IPS DF 19.7 (cell line): ENCODE measurements around the gene MTA1.

Experiments used
- DNase-seq: peaks from one replicate; pipeline ENCODE4 v3.0.0-alpha.2; 2013; ENCODE audit warnings: low read depth, low spot score

Gene MTA1

GRCh38 chr14:105419195-105420091 is at the start of gene MTA1:
Gene MTA1, plus strand, starts transcription at chr14:105419827. Its CDS starts 209 bp downstream, at chr14:105420036.
- no peak for DNase-seq

DNA sequence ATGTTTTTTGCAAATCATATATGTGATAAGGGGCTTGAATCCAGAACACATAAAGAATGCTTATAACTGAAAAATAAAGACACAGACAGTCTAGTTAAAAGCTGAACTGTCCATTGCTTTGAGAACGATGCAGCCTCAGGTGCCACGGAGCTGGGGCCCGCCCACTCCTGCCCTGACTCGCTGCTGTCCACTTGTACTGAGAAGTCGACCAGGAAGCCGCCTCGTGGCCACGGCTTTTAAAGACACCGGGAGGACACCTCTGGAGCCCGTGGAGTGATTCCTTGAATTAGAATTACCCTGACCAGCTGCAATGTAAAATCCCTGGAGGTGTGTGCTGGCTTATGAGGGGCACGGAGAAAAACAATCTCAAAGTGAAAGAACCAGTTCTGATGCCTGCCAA is 45.2 kb upstream of the MTA1 start:
- no peak for DNase-seq

DNA sequence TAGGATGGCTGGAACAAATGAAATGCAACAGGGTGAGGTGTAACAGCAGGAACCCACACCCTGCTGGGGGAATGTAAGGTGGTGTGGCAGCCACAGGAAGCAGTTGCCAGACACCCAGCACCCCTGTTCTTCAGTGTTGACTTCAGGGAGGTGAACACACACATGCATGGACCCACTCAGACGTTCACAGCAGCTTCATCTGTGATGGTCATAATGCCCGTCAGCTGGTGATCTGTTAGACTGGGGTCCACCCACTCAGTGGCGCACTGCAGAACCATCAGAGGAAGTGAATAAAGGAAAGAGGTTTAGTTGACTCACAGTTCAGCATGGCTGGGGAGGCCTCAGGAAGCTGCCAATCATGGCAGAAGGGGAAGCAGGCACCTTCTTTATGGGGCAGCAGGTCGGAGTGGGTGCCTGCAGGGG is 44.0 kb upstream of the MTA1 start:
- no peak for DNase-seq

- DNase-seq, result no peak
Measured at GRCh38 chr14:105376521-105377440, 42.8 kb upstream of the MTA1 start.

GRCh38 chr14:105377555-105378182 is 42.0 kb upstream of the MTA1 start:
- DNase-seq, result no peak

DNA sequence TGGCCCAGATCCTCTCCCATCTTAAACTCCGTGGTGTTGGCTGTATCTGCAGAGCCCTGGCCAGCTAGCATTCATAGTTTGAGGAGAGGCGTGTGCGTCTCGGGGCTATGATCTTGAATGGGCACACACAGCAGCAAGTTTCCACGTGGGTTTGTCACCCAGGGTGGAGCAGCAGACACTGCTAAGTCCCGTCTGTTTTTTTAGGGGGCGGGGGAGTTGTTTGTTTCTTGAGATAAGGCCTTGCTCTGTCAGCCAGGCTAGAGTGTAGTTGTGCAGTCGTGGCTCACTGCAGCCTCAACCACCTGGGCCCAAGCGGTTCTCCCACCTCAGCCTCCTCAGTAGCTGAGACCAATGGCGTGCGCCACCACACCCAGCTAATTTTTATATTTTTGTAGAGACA is 41.4 kb upstream of the MTA1 start:
- DNase-seq, result no peak

DNA sequence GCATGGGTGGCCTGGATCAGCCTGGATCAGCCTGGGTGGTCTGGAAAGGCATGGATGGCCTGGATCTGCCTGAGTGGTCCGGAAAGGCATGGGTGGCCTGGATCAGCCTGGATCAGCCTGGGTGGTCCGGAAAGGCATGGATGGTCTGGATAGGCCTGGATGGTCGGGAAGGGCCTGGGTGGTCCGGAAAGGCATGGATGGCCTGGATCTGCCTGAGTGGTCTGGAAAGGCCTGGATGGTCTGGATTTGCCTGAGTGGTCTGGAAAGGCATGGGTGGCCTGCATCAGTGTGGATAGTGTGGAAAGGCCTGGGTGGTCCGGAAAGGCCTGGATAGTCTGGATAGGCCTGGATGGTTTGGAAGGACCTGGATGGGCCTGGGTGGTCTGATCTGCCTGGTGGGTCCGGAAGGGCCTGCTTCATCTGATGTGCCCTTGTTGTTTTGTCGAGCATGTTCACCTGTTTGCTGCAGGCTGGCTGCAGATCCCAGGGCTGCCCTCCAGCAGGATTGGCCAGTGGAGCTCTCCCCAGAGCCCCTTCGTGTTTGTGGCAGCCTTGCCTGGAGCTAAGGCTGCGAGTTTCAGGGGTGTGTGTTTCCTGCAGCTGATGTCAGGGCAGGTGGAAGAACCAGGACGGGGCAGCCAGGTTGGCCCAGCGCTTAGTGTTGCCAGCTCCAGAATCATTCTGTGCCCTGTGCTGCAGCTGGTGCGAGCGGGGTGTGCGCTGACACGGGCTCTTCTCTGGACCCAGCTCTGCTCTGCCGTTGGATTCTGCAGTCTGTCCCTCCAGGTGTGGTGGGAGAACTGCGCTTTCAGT is 40.5 kb upstream of the MTA1 start:
- no peak for DNase-seq

- no peak for DNase-seq
Measured at GRCh38 chr14:105379946-105380345, 39.7 kb upstream of the MTA1 start.

DNA sequence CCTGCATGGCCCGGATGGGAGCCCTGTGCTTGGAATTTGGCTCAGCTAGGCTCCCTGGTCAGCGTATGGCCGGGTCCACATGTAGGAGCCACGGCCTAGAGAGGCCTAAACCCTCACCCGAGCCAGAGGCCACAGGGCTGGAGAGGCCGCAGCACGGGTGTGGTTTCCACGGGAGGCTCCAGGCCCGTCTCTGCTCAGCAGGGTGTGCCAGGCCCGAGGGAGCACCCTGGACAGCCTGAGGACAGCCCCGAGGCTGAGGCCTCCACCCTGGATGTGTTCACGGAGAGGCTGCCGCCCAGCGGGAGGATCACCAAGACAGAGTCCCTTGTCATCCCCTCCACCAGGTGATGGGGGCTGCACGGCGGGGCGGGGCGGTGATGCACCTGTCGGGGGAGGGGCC is 38.9 kb upstream of the MTA1 start:
- no peak for DNase-seq

DNA sequence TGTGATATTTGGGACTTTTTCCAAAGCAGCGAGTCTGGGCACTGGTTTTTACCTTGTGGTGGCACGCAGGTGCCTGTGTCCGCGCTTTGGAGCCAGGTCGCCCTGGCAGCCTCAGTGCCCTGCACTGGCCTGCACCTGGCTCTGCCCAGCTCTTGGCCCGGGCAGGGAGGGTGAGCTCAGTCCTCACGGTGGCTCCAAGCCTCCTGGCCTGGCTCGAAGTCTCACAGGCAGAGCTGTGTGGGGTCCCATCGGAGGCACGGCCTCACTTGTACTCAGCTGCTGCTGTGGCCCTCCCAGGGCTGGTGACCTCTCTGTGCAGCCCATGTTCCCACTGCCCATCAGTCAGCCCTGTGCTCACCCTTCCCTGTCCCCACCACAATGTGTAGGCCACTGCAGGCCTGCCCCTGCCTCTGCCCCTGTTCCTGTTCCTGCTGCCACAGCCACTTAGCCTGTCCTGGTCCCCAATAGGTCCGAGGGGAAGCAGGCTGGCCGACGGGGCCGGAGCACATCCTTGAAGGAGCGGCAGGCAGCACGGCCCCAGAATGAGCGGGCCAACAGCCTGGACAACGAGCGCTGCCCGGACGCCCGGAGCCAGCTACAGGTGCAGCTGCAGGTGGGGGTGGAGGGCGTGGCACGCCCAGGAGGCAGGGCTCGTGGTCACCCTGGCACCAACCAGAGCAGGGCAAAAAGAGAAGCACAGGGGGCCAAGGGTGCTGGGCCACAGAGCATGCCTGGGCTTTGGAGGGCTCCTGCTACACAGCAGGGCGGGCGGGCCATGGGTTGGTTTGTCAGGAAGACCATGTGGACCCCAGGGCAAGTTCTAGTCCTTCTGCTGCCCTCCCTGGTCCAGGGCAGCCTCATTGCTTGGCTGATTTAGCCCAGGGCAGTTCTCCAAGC is 37.9 kb upstream of the MTA1 start:
- no peak for DNase-seq

DNA sequence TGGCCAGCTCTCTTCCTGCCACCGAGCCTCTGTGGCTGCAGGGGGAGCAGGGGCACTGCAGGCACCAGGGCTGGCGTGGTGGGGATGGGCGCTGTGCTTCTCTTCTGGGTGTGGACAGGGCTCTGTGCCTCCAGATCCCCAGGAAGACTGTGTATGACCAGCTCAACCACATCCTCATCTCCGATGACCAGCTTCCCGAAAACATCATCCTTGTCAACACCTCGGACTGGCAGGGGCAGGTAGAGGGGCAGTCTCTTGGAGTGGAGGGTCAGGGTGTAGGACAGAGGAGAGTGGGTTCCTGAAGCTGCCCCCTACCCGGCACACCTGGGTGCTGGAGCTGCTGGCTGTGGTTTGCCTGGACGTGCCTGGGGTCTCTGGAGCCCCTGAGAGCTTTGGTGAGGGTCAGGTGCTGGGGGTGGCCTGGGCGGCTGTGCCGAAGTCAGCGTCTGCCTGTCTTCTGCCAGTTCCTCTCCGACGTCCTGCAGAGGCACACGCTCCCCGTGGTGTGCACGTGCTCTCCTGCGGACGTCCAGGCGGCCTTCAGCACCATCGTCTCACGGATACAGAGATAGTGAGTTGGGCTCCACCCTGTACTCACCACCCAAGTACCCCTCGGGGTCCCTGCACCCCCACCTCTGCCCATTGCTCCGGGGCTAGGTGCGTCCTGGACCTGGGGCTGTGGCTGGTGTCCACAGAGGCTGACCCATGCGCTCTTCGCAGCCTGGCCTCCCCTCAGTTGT is 37.1 kb upstream of the MTA1 start:
- no peak for DNase-seq

GRCh38 chr14:105383083-105383730 is 36.4 kb upstream of the MTA1 start:
- no peak for DNase-seq

- DNase-seq, result no peak
Measured at GRCh38 chr14:105384041-105384557, 35.5 kb upstream of the MTA1 start.

- DNase-seq, result no peak
Measured at GRCh38 chr14:105384605-105385321, 34.9 kb upstream of the MTA1 start.

- DNase-seq, result no peak
Measured at GRCh38 chr14:105385322-105385637, 34.3 kb upstream of the MTA1 start.

GRCh38 chr14:105385698-105386365 is 33.8 kb upstream of the MTA1 start:
- DNase-seq, result no peak
